ENCODE data around the gene ZNF549.
A peak's percentile ranks its signal among the peaks of the same experiment; 100 is the strongest.

DNA sequence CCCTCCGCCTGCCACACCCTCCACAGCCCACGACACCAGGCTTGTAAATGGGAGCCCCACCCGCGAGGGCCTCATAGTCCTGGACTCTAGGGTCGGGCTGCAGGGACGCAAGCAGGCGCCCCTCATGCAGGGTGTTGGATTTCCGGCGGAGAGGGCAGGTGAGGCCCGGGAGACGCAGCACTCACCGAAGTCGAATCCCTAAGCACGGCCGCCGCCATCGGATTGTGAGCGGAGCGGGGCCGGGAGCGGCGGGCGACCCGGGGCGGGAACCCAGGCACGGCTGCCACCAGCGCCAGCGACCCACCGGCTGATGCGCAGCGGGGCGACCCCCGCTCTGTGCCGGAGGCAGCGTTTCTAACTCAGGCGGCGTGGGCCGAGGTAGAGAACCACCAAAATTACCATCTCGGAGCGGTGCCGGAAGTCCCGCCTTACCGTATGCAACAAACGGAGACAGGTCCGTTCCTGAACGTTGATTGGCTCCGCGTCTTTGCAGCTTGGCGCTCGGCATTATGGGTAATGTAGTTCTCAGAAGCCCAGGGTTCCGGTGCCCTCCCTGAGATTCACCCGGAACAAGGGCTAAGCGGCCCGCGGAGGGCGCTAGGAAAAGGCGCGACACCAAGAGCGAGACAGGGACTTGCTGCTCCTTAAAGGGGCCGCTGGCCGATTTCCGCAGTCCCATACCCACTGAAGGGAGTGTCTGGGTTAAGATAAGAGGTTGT is 51.5 kb downstream of the ZNF549 start, which contains the start of gene ZNF416:
- TF ChIP-seq, protein P1, sequence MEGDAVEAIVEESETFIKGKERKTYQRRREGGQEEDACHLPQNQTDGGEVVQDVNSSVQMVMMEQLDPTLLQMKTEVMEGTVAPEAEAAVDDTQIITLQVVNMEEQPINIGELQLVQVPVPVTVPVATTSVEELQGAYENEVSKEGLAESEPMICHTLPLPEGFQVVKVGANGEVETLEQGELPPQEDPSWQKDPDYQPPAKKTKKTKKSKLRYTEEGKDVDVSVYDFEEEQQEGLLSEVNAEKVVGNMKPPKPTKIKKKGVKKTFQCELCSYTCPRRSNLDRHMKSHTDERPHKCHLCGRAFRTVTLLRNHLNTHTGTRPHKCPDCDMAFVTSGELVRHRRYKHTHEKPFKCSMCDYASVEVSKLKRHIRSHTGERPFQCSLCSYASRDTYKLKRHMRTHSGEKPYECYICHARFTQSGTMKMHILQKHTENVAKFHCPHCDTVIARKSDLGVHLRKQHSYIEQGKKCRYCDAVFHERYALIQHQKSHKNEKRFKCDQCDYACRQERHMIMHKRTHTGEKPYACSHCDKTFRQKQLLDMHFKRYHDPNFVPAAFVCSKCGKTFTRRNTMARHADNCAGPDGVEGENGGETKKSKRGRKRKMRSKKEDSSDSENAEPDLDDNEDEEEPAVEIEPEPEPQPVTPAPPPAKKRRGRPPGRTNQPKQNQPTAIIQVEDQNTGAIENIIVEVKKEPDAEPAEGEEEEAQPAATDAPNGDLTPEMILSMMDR (IDR thresholded peaks at IDR 0.05; ENCODE audit: borderline replicate concordance, extremely low read depth, low read length, poor library complexity, severe bottlenecking) = peak; percentile 49
- no peak for TF ChIP-seq EZH2 (IDR thresholded peaks at IDR 0.05; ENCODE audit: borderline replicate concordance, low read depth, low read length, severe bottlenecking)
